Thymus (tissue), 11 donors: ENCODE results near the gene UQCR11. TPM values are rescaled to one million over a fixed set of nuclear protein-coding genes. Genes with fewer than 3 reads are reported as not detected.
A peak's percentile ranks its signal among the peaks of the same experiment; 100 is the strongest.

Source experiments
- DNase-seq, 9 donors: peaks; one replicate each; pipeline ENCODE4 v3.0.0-alpha.2; 2013; ENCODE audit warnings: low spot score in 9 of 9, low read depth in 6 of 9, missing footprints in 1 of 9
- H3K27ac ChIP-seq, 2 donors: one replicate each; pipeline ENCODE4 v1.5.1; 2013; ENCODE audit warnings: control low read depth in 1 of 2, low read depth in 1 of 2, low read length in 1 of 2, mild to moderate bottlenecking in 1 of 2, moderate library complexity in 1 of 2
- H3K27me3 ChIP-seq, 2 donors: one replicate each; pipeline ENCODE4 v1.5.1; 2013; ENCODE audit warnings: low read length in 1 of 2; ENCODE audit not compliant: control insufficient read depth in 2 of 2, insufficient read depth in 1 of 2
- H3K36me3 ChIP-seq, 2 donors: one replicate each; pipeline ENCODE4 v1.5.1; 2013; ENCODE audit warnings: low read length in 1 of 2, mild to moderate bottlenecking in 1 of 2, moderate library complexity in 1 of 2; ENCODE audit not compliant: control insufficient read depth in 2 of 2, insufficient read depth in 2 of 2
- H3K4me1 ChIP-seq, 2 donors: one replicate each; pipeline ENCODE4 v1.5.1; 2013; ENCODE audit warnings: low read length in 2 of 2; ENCODE audit not compliant: control insufficient read depth in 2 of 2, insufficient read depth in 2 of 2
- H3K4me3 ChIP-seq, 2 donors: one replicate each; pipeline ENCODE4 v1.5.1; 2013; ENCODE audit warnings: low read length in 2 of 2, control low read depth in 1 of 2, mild to moderate bottlenecking in 1 of 2
- H3K9me3 ChIP-seq, 2 donors: one replicate each; pipeline ENCODE4 v1.5.1; 2013; ENCODE audit warnings: low read length in 1 of 2, mild to moderate bottlenecking in 1 of 2; ENCODE audit not compliant: control insufficient read depth in 2 of 2, insufficient read depth in 1 of 2
- WGBS: extraction: QIAGEN DNeasy Blood & Tissue Kit; methylation state at CpG from one replicate; pipeline ENCODE4 v1.1.7; 2013; 5-methylcytosine and 5-hydroxymethylcytosine counted together
- polyA plus RNA-seq: library from polyadenylated mRNA; stranded (reverse); fragments of 200-250 nt; gene quantifications from one replicate; pipeline ENCODE4 v1.2.3, GENCODE V29; 2013
- total RNA-seq: library from RNA; stranded (reverse); fragments of 120-200 nt; gene quantifications from one replicate; pipeline ENCODE4 v1.2.4, GENCODE V29; 2013
- donor health status: healthy.

Gene UQCR11
- total and polyA plus RNA-seq, 2 donors = 108 to 167 TPM

DNA sequence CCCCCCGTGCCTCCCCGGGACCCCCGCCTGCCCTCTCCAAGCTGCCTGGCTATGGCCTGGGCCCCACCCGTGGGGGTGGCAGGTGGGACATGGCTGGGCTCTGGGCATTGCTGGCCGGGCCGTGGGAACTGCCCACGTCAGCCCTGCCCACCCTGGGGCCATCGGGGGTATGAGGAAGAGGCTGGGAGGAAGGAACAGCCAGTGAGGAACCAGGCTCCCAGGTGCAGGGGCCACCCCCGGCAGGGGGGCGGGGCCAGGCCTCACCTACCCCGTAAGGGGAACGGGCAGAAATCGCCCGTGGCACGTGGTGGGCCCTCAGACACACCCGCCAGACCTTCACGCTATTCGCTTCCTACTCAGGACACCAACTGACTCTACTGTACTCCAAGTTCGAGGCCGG is 24.8 kb upstream of the UQCR11 start:
- H3K4me3 ChIP-seq = no peak overlapping the region
- 96% methylated on average over 20 of the region's 20 CpGs for WGBS
- peaks cover 66 to 74% of the 10 kb centered on the region in 2 donors for H3K36me3 ChIP-seq
- no peaks in the 10 kb centered on the region for H3K4me1 ChIP-seq
- no peak for DNase-seq
- no peak overlapping the region for H3K27ac ChIP-seq
- H3K9me3 ChIP-seq = peaks cover 0 to 2% of the 10 kb centered on the region in 2 donors
- no peaks in the 10 kb centered on the region for H3K27me3 ChIP-seq

DNA sequence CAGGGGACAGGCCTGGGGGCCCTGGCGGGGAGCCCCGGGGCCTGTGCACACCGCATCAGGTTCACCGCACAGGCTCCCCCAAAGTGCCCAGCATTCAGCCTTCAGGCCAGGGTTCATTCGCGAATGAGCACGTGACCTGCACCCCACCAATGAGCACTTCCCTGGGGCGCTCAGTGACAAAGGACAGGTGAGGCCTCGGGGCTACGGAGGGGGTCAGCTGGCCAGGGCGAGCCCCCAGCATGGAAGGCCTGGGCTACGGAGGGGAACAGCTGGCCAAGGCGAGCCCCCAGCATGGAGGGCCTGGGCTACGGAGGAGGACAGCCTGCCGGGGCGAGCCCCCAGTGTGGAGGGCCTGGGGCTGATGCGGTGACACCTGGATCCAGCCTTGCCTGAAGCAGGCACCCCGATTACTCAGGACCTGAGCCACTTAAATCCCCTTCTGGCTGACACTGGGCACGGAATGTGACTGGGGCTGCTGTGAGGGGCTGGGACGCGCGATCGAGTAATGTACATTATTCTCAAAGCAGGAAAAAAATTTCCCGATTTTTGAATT is 24.1 kb upstream of the UQCR11 start:
- H3K27me3 ChIP-seq = no peaks in the 10 kb centered on the region
- H3K4me1 ChIP-seq = no peaks in the 10 kb centered on the region
- DNase-seq = no peak
- 99% methylated on average over 24 of the region's 24 CpGs for WGBS
- no peak overlapping the region for H3K27ac ChIP-seq
- H3K9me3 ChIP-seq = no peaks in the 10 kb centered on the region
- peaks cover 66 to 73% of the 10 kb centered on the region in 2 donors for H3K36me3 ChIP-seq
- H3K4me3 ChIP-seq = no peak overlapping the region

DNA sequence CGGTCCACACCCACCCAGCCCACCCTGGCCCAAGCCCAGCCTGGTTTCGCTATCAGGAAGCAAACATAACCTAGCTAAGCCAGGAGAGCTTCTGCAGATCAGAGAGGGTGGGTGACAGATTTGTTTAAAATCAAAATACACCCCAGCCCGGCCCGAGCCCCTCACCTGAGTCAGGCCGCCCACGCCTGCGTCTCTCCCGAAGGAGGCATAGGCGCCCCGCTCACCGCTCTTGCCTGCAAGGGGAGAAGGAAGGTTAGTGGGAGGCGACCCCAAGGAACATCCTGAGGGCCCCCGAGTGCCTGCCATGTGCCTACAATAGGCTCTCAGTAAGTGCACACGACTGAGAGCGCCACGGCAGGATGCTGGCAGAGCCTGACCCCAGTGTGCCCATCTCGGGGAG is 21.9 kb upstream of the UQCR11 start:
- no peaks in the 10 kb centered on the region for H3K27me3 ChIP-seq
- H3K27ac ChIP-seq = no peak overlapping the region
- no peaks in the 10 kb centered on the region for H3K9me3 ChIP-seq
- DNase-seq = no peak
- 97% methylated on average over 17 of the region's 17 CpGs for WGBS
- no peaks in the 10 kb centered on the region for H3K4me1 ChIP-seq
- no peak overlapping the region for H3K4me3 ChIP-seq
- peaks cover 71% of the 10 kb centered on the region in 2 donors for H3K36me3 ChIP-seq

DNA sequence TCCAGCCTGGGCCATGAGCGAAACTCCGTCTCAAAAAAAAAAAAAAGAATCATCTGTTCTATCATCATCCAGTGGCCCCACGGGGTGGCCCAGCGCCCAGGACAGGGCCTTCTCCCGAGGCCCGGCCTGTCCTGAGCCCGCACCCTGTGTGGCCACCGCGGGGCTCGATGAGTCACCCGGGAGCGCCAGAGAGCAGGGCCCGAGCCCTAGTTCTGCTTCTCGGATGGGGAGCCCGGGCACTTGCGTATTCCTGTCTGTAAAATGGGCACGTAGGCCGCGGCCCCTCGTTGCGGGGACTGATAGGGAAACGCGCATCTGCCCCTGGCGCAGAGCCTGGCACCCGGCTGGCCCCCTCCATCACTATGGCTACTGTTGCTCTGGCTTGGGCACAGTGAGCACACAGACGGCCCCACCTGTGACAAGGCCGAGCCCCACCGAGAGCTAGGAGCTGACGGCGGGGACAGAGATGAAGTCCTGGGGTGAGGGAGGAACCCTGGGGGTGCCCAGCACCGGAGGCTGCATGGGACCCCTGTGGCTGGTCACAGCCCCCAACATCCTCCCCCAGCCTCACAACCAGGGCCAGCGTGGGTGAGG is 21.3 kb upstream of the UQCR11 start:
- Histone ChIP-seq H3K4me3 (no peak overlapping the region), H3K27me3 (no peaks in the 10 kb centered on the region), H3K27ac (no peak overlapping the region), H3K36me3 (peaks cover 71 to 73% of the 10 kb centered on the region in 2 donors), H3K4me1 (no peaks in the 10 kb centered on the region), H3K9me3 (no peaks in the 10 kb centered on the region)
- no peak for DNase-seq
- 98% methylated on average over 32 of the region's 32 CpGs for WGBS

DNA sequence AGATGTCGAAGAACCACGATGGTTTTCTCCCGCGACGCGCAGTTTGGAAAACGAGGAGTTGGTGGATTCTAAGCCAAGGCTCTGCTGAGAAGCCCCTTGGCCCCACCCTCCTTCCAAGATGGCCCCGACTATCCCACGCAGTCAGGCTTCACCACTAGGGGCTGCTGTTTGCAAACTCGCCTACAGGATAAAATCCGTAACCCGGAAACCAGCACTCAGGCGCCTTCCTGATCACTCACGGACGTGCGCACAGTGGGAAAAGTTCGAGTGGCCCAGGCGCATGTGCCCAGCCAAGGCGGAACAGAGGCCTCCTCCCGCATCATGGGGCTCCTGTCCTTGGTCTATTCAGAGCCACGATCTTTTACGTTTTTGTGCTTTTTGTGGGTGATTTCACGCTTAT is 19.2 kb upstream of the UQCR11 start:
- Histone ChIP-seq H3K4me3 (no peak overlapping the region), H3K27me3 (no peaks in the 10 kb centered on the region), H3K36me3 (peaks cover 71 to 73% of the 10 kb centered on the region in 2 donors), H3K27ac (no peak overlapping the region), H3K4me1 (no peaks in the 10 kb centered on the region), H3K9me3 (no peaks in the 10 kb centered on the region)
- WGBS = 88% methylated on average over 23 of the region's 23 CpGs
- DNase-seq = peak in 5 of 9 donors; percentile 11 to 63 (median 22)

DNA sequence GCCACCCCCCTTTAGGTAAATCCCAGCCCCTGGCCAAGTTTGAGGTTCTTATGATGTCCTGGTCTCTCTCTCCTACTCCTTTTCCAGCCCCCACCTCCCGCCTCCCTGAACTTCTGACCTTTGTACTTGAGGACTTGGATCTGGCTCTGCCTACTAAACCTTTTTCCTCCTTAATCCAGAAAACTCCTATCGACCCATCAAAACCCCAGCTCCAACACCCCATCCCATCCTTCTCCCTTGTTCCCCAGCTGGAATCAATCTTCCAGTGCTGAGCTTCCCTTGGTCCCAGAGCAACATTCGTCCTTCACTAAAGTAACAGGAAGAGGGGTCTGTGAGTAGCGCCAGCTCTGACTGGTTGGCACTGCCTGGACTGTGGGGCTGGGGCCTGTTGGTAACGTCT is 17.3 kb upstream of the UQCR11 start:
- H3K9me3 ChIP-seq = no peaks in the 10 kb centered on the region
- no peak for DNase-seq
- H3K4me3 ChIP-seq = no peak overlapping the region
- no peaks in the 10 kb centered on the region for H3K4me1 ChIP-seq
- H3K36me3 ChIP-seq = peaks cover 87 to 89% of the 10 kb centered on the region in 2 donors
- H3K27me3 ChIP-seq = no peaks in the 10 kb centered on the region
- 98% methylated on average over 5 of the region's 5 CpGs for WGBS
- no peak overlapping the region for H3K27ac ChIP-seq

DNA sequence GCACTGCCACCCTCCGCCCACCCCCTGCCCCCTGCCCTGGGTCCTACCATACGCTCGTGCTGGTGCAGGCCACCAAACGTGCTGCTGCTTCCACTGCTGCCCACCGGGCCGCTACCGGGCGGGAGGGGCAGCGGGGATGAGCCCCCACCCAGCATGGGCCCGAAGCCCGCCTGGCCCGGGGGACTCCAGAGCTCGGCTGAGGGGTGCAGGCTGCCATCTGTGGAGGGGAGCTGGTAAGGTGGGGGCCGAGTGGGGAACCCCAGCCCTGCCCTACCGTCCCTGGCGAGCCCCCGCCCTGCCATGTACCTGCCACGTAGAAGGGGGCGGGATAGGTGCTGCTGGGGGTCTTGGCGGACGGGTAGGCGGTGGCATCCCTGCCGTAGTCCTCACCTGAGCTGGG is 16.7 kb upstream of the UQCR11 start:
- WGBS = 94% methylated on average over 23 of the region's 23 CpGs
- no peaks in the 10 kb centered on the region for H3K27me3 ChIP-seq
- no peaks in the 10 kb centered on the region for H3K9me3 ChIP-seq
- peaks cover 91 to 92% of the 10 kb centered on the region in 2 donors for H3K36me3 ChIP-seq
- no peaks in the 10 kb centered on the region for H3K4me1 ChIP-seq
- no peak for DNase-seq
- no peak overlapping the region for H3K4me3 ChIP-seq
- no peak overlapping the region for H3K27ac ChIP-seq

DNA sequence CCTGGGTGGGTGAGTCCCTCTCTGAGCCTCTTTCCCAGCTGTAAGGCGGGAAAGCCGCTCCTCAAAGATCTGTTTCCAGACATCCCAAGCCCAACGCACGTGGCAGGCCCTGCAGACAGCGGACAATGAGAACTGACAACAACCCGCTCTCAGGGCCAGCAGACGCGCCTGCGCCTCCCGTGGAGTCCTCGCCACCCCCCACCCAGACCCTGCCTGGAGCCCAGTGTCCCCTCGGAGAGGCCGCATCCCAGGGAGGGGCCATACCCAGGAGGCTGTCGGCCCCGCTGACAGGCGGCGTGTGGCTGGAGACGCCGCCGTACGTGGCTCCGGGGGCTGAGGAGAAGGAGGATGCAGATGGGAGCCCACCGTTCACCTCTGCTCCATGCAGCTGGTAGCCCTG is 16.3 kb upstream of the UQCR11 start:
- no peak for DNase-seq
- no peaks in the 10 kb centered on the region for H3K27me3 ChIP-seq
- no peak overlapping the region for H3K4me3 ChIP-seq
- H3K9me3 ChIP-seq = no peaks in the 10 kb centered on the region
- WGBS = 98% methylated on average over 23 of the region's 23 CpGs
- H3K36me3 ChIP-seq = peaks cover 91 to 94% of the 10 kb centered on the region in 2 donors
- no peaks in the 10 kb centered on the region for H3K4me1 ChIP-seq
- no peak overlapping the region for H3K27ac ChIP-seq

DNA sequence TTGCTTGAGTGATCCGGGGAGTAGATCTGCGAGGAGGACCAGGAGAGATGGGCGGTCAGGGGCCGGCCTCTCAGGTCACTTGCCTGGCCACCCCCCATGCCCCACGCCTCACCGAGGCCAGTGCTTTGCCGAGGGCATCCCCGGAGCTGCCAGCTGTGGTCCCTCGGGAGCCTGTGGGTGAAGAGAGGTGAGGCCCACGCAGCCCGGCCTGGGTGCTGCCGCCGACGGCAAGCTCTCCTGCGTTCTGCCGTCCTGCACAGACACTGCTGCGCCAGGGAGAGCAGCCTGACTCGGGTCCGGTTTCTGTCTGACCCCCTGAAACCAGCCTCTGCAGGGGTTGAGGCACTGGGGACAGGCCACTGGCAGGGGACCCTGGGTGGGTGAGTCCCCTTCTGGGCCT is 15.8 kb upstream of the UQCR11 start:
- Histone ChIP-seq H3K27me3 (no peaks in the 10 kb centered on the region), H3K4me1 (no peaks in the 10 kb centered on the region), H3K4me3 (no peak overlapping the region), H3K27ac (no peak overlapping the region), H3K36me3 (peaks cover 91 to 94% of the 10 kb centered on the region in 2 donors), H3K9me3 (no peaks in the 10 kb centered on the region)
- no peak for DNase-seq
- WGBS = 96% methylated on average over 19 of the region's 19 CpGs
